HUES64 (cell line): ENCODE measurements around the gene RNASE2. TPM values are rescaled to one million over a fixed set of nuclear protein-coding genes. Genes with fewer than 3 reads are reported as not detected.
A peak's percentile ranks its signal among the peaks of the same experiment; 100 is the strongest.
"Not testable (repeated sequence)": the region's sequence is repeated elsewhere in the genome, so short reads cannot be mapped to it uniquely, and the experiment has no call there.

ENCODE experiments used
- H3K27ac ChIP-seq: 2 replicates; pipeline ENCODE4 v1.7.0; 2013; ENCODE audit warnings: low read depth, low read length, inconsistent platforms
- H3K27me3 ChIP-seq: 2 replicates; pipeline ENCODE4 v1.6.1; 2013; ENCODE audit warnings: mild to moderate bottlenecking, low read length; ENCODE audit not compliant: insufficient read depth
- H3K36me3 ChIP-seq: 2 replicates; pipeline ENCODE4 v1.6.1; 2013; ENCODE audit warnings: mild to moderate bottlenecking, low read length; ENCODE audit not compliant: insufficient read depth
- H3K4me1 ChIP-seq: 2 replicates; pipeline ENCODE4 v1.6.1; 2013; ENCODE audit warnings: mild to moderate bottlenecking, low read length, moderate library complexity; ENCODE audit not compliant: insufficient read depth
- H3K4me3 ChIP-seq: 2 replicates; pipeline ENCODE4 v1.5.1; 2013; ENCODE audit warnings: mild to moderate bottlenecking, low read length, moderate library complexity
- H3K9ac ChIP-seq: 2 replicates; pipeline ENCODE4 v1.6.1; 2013; ENCODE audit warnings: mild to moderate bottlenecking, low read depth, low read length
- H3K9me3 ChIP-seq: 2 replicates; pipeline ENCODE4 v1.6.1; 2013; ENCODE audit warnings: low read depth, low read length; ENCODE audit not compliant: insufficient read depth
- WGBS: fragments of 150-250, 120-280 bp; methylation state at CpG from one replicate; pipeline ENCODE4 v1.1.7; 2013; ENCODE audit warnings: missing lambda C conversion rate; 5-methylcytosine and 5-hydroxymethylcytosine counted together
- polyA plus RNA-seq, 2 experiments: library from polyadenylated mRNA; stranded (reverse); fragments of 50-300 nt; gene quantifications; one replicate each; pipeline ENCODE4 v1.2.3, GENCODE V29; 2013

Gene RNASE2
- polyA plus RNA-seq (2013, experiment 1 of 2), result not detected
- not detected for polyA plus RNA-seq (2013, experiment 2 of 2)

DNA sequence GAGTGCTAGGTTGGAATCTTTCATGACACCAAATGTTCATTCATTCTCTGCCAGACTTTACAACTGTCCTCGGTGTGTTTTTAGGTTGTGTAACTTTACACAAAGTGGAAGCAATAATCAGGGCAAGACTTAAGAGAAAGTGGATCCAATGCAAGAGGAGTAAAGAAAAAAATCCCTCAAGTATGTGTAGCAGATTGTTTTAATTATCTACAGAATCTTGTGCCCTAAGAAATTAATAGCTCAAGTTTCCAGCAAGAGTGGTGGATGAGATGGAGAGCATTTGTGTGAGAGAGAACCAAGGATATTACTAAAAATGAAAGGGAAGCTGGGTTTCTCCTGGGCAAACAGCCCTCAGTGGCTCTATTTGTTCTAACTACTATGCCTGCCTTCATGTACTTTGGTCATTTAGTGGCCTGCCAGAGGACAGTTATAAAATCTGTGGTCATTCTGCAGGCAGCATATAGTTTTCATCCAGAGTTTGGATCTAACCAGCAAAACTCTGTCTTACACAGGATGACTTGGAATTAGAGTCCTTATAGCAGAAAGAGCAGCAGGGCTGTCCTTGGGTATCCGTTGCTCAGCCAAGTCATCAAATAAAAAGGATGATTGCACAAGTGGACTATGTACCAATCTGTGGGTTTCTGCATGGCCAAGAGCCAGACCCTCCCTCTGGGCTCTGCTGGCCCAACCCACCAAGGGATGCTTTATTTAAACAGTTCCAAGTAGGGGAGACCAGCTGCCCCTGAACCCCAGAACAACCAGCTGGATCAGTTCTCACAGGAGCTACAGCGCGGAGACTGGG, at the start of gene RNASE2:
RNASE2 (plus strand) TSS at position 752 of the 802 bp plus-strand sequence. CDS start 285 bp downstream, outside the sequence.
- not testable (repeated sequence) for H3K36me3 ChIP-seq, H3K27me3 ChIP-seq, H3K4me3 ChIP-seq, H3K9ac ChIP-seq, H3K9me3 ChIP-seq, H3K4me1 ChIP-seq, H3K27ac ChIP-seq
- 91% methylated on average over 3 of the region's 4 CpGs for WGBS

DNA sequence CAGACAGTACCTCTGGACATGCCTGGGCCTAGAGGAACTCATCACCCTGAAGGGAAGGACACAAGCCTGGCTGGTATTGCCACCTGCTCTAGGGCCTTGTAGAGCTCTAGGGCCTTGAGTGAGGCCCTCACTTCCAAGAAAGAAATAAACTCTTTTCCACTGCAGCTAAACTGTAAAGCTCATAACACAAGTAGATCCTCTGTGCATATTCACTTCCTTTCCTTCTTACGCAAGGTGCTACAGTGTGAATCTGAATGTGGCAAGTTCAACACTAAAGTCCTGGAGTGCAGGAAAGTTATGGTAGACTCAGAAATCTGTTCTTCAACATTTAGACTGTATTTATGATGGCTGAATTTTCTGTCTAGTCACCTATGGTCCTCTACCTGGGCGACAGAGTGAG, 49.6 kb upstream of the RNASE2 start:
- Histone ChIP-seq H3K27ac (no peak overlapping the region), H3K36me3 (no peaks in the 10 kb centered on the region), H3K9me3 (peaks cover 3% of the 10 kb centered on the region; the same call in 1 of the 2 replicates), H3K4me1 (peaks cover 3% of the 10 kb centered on the region; the same call in 1 of the 2 replicates), H3K27me3 (no peaks in the 10 kb centered on the region), H3K4me3 (no peak overlapping the region), H3K9ac (no peak overlapping the region)
- WGBS, result 96% methylated on average over 2 of the region's 2 CpGs

DNA sequence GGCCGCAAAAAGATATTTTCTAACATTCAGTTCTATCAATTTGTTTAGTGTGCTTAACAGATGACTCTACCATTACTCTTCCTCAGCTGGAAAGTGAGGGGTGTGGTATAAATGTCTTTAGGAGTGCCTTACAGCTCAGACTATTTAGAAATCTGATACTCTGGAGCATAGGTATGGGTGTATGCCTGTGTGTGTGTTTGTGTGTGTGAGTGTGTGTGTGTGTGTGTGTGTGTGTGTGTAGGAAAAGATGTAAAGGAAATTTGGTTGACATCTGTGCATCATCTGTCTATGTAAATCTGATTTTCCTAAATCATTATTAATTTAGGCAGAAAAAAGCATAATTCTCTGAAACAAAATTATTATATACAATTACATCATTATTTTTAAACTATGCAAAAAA, 48.1 kb upstream of the RNASE2 start:
- 100% methylated on average over 1 of the region's 1 CpG for WGBS
- Histone ChIP-seq H3K36me3 (no peaks in the 10 kb centered on the region), H3K4me1 (peaks cover 3% of the 10 kb centered on the region; the same call in 1 of the 2 replicates), H3K4me3 (no peak overlapping the region), H3K27ac (no peak overlapping the region), H3K9ac (no peak overlapping the region), H3K9me3 (peaks cover 5% of the 10 kb centered on the region; the same call in 1 of the 2 replicates), H3K27me3 (no peaks in the 10 kb centered on the region)

DNA sequence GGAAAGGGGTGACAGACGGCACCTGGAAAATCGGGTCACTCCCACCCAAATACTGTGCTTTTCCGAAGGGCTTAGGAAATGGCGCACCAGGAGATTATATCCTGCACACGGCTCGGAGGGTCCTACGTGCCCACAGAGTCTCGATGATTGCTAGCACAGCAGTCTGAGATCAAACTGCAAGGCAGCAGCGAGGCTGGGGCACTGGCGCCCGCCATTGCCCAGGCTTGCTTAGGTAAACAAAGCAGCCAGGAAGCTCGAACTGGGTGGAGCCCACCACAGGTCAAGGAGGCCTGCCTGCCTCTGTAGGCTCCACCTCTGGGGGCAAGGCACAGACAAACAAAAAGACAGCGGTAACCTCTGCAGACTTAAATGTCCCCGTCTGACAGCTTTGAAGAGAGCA, 44.5 kb upstream of the RNASE2 start:
- 84% methylated on average over 13 of the region's 14 CpGs for WGBS
- not testable (repeated sequence) for H3K9me3 ChIP-seq, H3K27ac ChIP-seq, H3K4me1 ChIP-seq, H3K4me3 ChIP-seq, H3K27me3 ChIP-seq, H3K36me3 ChIP-seq, H3K9ac ChIP-seq

DNA sequence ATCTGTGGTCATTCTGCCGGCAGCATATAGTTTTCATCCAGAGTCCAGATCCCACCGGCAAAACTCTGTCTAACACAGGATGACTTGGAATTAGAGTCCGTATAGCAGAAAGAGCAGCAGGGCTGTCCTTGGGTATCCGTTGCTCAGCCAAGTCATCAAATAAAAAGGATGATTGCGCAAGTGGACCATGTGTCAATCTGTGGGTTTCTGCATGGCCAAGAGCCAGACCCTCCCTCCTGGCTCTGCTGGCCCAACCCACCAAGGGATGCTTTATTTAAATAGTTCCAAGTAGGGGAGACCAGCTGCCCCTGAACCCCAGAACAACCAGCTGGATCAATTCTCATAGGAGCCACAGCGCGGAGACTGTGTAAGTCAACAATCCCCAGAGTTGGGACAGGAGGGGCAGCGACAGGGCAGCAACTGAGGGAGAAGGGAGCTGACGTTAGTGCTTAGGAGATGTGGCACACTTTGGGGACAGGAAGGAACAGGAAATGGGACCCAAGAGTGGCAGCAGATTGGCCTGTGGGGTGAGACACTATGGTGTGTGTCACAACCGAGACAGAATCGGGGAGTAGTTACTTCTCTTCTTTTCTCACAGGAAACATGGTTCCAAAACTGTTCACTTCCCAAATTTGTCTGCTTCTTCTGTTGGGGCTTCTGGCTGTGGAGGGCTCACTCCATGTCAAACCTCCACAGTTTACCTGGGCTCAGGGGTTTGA, 36.1 kb upstream of the RNASE2 start:
- H3K27me3 ChIP-seq, result peaks cover 17% of the 10 kb centered on the region
- not testable (repeated sequence) for H3K4me1 ChIP-seq, H3K4me3 ChIP-seq, H3K36me3 ChIP-seq, H3K9me3 ChIP-seq, H3K9ac ChIP-seq, H3K27ac ChIP-seq
- 91% methylated on average over 11 of the region's 11 CpGs for WGBS

DNA sequence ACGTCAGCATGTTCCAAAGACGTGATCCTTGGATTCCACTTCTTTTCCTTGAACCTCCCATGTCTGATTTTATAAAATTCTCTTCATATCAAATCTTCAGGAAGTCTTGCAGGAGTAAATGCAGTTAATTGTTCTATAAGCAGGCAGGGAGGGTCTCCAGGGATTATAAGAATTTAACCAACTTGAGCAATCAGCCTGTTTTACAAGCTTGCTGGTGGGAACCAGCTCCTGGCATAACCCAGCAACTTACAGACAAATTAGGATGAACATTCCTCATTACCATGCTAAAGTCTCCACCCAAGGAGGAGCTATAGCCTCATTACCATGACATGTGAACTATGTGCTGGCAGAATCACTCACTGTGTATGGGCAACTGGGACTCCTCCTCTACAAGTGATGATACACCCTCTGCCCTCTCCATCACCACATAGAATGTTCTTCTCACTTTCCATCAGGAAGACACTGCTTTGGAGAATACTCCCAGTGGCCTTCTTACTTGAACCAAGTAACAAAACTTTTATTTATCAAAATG, 31.5 kb upstream of the RNASE2 start:
- peaks cover 17% of the 10 kb centered on the region for H3K27me3 ChIP-seq
- not testable (repeated sequence) for H3K4me1 ChIP-seq, H3K36me3 ChIP-seq, H3K9me3 ChIP-seq, H3K27ac ChIP-seq, H3K4me3 ChIP-seq, H3K9ac ChIP-seq
- 27% methylated on average over 2 of the region's 2 CpGs for WGBS

DNA sequence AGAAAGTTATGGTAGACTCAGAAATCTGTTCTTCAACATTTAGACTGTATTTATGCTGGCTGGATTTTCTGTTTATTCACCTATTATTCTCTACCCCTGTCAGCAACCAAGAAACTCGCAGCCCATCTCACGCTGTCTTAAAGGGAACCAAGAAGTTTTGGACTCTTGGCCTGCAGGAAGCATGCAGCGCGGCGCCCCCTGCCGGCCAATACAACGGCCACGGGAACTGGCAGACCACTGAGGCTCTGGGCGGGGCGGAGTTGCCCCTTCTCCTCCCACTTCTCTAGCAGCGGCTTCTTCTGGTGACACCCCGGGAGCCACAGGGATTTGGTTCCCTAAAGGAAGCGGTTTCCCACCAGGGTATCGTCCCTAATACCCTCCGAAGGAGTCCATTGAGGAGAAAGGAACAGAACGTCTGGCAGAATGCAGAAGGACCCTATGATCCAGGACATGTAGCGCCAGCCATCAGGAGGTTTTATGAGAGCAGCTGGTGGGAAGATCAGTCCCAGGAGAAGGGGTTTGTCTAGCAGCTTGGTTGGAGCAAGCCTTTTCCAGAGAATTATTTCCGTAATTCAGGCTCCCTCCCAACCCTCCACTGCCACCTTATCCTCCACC, 21.0 kb upstream of the RNASE2 start:
- peaks cover 4% of the 10 kb centered on the region; the same call in 1 of the 2 replicates for H3K27me3 ChIP-seq
- H3K4me3 ChIP-seq, result peak overlapping the region; percentile 24; the same call in 1 of the 2 replicates
- H3K36me3 ChIP-seq, result no peaks in the 10 kb centered on the region
- no peaks in the 10 kb centered on the region for H3K4me1 ChIP-seq
- no peaks in the 10 kb centered on the region for H3K9me3 ChIP-seq
- 21% methylated on average over 17 of the region's 18 CpGs for WGBS
- H3K27ac ChIP-seq, result no peak overlapping the region
- H3K9ac ChIP-seq, result no peak overlapping the region

DNA sequence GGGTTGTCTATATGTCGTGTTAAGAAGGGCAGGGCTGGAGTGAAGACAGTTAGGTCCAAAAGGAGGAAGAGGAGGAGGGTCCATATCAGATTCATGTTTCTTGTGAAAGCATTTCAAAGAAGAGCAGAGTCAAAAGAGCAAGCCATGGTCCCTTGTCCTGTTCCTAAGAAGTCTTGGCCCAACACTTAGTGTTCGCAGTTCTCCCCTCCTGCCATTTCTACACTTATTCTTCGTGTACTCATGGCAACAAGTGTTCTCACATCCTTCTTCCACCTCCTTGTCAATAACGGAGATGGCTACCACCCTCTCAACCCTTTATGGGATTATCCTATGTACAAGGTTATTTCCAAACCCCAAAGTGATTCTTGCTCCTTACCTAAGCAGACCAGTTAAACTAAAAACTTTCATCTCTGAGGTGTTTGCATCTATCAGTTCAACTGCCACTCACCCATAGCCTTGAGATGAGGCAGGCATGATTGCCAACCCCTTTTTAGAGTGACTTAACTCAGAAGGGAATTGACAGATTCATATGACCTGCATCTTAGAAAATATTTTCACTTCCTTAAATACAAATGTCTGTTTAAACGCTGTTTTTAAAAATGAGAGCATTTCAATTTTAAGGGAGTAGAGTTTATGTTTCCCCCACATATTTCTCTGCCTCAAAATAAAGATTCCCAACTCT, 19.8 kb upstream of the RNASE2 start:
- Histone ChIP-seq H3K27me3 (peaks cover 4% of the 10 kb centered on the region; the same call in 1 of the 2 replicates), H3K4me3 (no peak overlapping the region), H3K36me3 (no peaks in the 10 kb centered on the region), H3K4me1 (no peaks in the 10 kb centered on the region), H3K9me3 (no peaks in the 10 kb centered on the region), H3K27ac (no peak overlapping the region), H3K9ac (no peak overlapping the region)
- 93% methylated on average over 4 of the region's 5 CpGs for WGBS

DNA sequence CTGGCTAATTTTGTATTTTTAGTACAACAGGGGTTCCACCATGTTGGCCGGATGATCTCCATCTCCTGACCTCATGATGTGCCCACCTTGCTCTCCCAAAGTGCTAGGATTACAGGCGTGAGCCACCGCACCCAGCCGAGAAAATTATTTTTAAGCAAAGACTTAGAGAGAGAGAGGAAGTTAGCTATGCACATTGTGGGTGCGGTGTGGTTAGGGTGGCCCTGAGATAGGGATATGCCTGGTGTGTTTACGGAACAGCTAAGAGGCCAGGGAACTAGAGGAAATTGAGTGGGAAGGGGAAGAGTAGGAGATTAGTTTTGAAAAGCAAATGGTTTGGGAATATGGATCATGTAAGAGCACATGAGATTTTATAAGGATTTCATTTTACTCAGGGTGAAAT, 10.1 kb upstream of the RNASE2 start:
- H3K27me3 ChIP-seq, H3K4me3 ChIP-seq, H3K9ac ChIP-seq, H3K36me3 ChIP-seq, H3K27ac ChIP-seq, H3K4me1 ChIP-seq, H3K9me3 ChIP-seq: not testable (repeated sequence)
- 94% methylated on average over 6 of the region's 6 CpGs for WGBS

DNA sequence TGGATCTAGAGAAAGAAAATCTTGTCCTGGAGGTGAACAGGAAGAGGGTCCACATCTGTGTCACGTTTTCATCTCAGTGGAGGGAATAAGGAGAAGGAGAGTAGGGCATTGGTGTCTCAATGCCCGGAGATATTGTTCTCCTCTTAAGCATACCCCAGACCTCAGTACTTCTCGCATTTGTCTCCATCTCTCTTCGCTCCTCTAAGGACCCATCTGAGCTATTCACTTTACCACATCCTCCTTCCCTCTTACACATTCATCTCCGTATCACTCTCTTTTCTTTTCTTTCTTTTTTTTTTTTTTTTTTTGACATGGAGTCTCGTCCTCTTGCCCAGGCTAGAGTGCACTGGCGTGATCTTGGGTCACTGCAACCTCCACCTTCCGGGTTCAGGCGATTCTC, 8.6 kb upstream of the RNASE2 start:
- not testable (repeated sequence) for H3K27ac ChIP-seq, H3K27me3 ChIP-seq, H3K4me1 ChIP-seq, H3K4me3 ChIP-seq, H3K9ac ChIP-seq, H3K9me3 ChIP-seq, H3K36me3 ChIP-seq
- WGBS, result 88% methylated on average over 1 of the region's 9 CpGs

DNA sequence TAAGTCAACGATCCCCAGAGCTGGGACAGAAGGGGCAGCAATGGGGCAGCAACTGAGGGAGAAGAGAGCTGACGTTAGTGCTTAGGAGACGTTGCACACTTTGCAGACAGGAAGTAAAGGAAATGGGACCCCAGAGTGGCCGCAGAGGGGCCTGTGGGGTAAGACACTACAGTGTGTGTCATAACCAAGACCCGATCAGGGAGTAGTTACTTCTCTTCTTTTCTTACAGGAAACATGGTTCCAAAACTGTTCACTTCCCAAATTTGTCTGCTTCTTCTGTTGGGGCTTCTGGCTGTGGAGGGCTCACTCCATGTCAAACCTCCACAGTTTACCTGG, 219 bp downstream of the RNASE2 start:
- H3K9ac ChIP-seq, H3K27me3 ChIP-seq, H3K4me1 ChIP-seq, H3K4me3 ChIP-seq, H3K27ac ChIP-seq, H3K9me3 ChIP-seq, H3K36me3 ChIP-seq: not testable (repeated sequence)
- WGBS, result 87% methylated on average over 5 of the region's 5 CpGs
